Measurements from ENCODE around the gene TVP23A.

The TVP23A gene

GRCh38 chr16:10859020-10859419 is 40.4 kb upstream of the TVP23A start:
- no peak for DNase-seq (ENCODE audit: low read depth)
- H3K4me3 ChIP-seq (ENCODE audit: low read depth, low read length) = no peak overlapping the region
- TF ChIP-seq MAX (IDR thresholded peaks at IDR 0.05; ENCODE audit: low read depth, low read length) (no peak), MYC (IDR thresholded peaks at IDR 0.05; ENCODE audit: low read depth, low read length) (no peak), CTCF (IDR thresholded peaks at IDR 0.05; ENCODE audit: low read depth, low read length) (no peak)

- no peak overlapping the region for H3K4me3 ChIP-seq (ENCODE audit: low read depth, low read length)
- TF ChIP-seq MYC (IDR thresholded peaks at IDR 0.05; ENCODE audit: low read depth, low read length) = no peak
- no peak for TF ChIP-seq CTCF (IDR thresholded peaks at IDR 0.05; ENCODE audit: low read depth, low read length)
- no peak for TF ChIP-seq POLR2A (IDR thresholded peaks at IDR 0.05; ENCODE audit: extremely low read depth, insufficient read length)
- TF ChIP-seq MAX (IDR thresholded peaks at IDR 0.05; ENCODE audit: low read depth, low read length) = no peak
- no peak for DNase-seq (ENCODE audit: low read depth)
These were observed 39.6 kb upstream of the TVP23A start for GRCh38 chr16:10858203-10858602.

GRCh38 chr16:10856042-10856441 is 37.4 kb upstream of the TVP23A start:
- DNase-seq (ENCODE audit: low read depth) = no peak
- H3K4me3 ChIP-seq (ENCODE audit: low read depth, low read length) = no peak overlapping the region
- TF ChIP-seq POLR2A (IDR thresholded peaks at IDR 0.05; ENCODE audit: extremely low read depth, insufficient read length) = no peak
- no peak for TF ChIP-seq MAX (IDR thresholded peaks at IDR 0.05; ENCODE audit: low read depth, low read length)
- TF ChIP-seq MYC (IDR thresholded peaks at IDR 0.05; ENCODE audit: low read depth, low read length) = no peak
- TF ChIP-seq CTCF (IDR thresholded peaks at IDR 0.05; ENCODE audit: low read depth, low read length) = no peak

- no peak for DNase-seq (ENCODE audit: low read depth)
- no peak for TF ChIP-seq MAX (IDR thresholded peaks at IDR 0.05; ENCODE audit: low read depth, low read length)
- no peak for TF ChIP-seq MYC (IDR thresholded peaks at IDR 0.05; ENCODE audit: low read depth, low read length)
- TF ChIP-seq POLR2A (IDR thresholded peaks at IDR 0.05; ENCODE audit: extremely low read depth, insufficient read length) = no peak
- no peak for TF ChIP-seq CTCF (IDR thresholded peaks at IDR 0.05; ENCODE audit: low read depth, low read length)
These were observed 34.4 kb upstream of the TVP23A start for GRCh38 chr16:10852948-10853347.

GRCh38 chr16:10852286-10852685 is 33.7 kb upstream of the TVP23A start:
- no peak overlapping the region for H3K4me3 ChIP-seq (ENCODE audit: low read depth, low read length)
- DNase-seq (ENCODE audit: low read depth) = no peak
- TF ChIP-seq POLR2A (IDR thresholded peaks at IDR 0.05; ENCODE audit: extremely low read depth, insufficient read length) = no peak
- TF ChIP-seq CTCF (IDR thresholded peaks at IDR 0.05; ENCODE audit: low read depth, low read length) = no peak
- TF ChIP-seq MYC (IDR thresholded peaks at IDR 0.05; ENCODE audit: low read depth, low read length) = no peak
- no peak for TF ChIP-seq MAX (IDR thresholded peaks at IDR 0.05; ENCODE audit: low read depth, low read length)

More at GRCh38 chr16:10852948-10853347, 34.4 kb upstream of the TVP23A start:
- no peak overlapping the region for H3K4me3 ChIP-seq (ENCODE audit: low read depth, low read length)

- no peak for TF ChIP-seq MAX (IDR thresholded peaks at IDR 0.05; ENCODE audit: low read depth, low read length)
- TF ChIP-seq MYC (IDR thresholded peaks at IDR 0.05; ENCODE audit: low read depth, low read length) = no peak
- TF ChIP-seq POLR2A (IDR thresholded peaks at IDR 0.05; ENCODE audit: extremely low read depth, insufficient read length) = no peak
- no peak for TF ChIP-seq CTCF (IDR thresholded peaks at IDR 0.05; ENCODE audit: low read depth, low read length)
- no peak for DNase-seq (ENCODE audit: low read depth)
- no peak overlapping the region for H3K4me3 ChIP-seq (ENCODE audit: low read depth, low read length)
These were observed 32.9 kb upstream of the TVP23A start for GRCh38 chr16:10851512-10851911.

Measured in NB4 (cell line).